ENCODE data around the gene NRP1.

The NRP1 gene

GRCh38 chr10:33365871-33366411 is 31.5 kb upstream of the NRP1 start:
- Histone ChIP-seq H2AK5ac (ENCODE audit: low read length) (no peak overlapping the region), H4K8ac (ENCODE audit: low read depth, low read length) (no peak overlapping the region), H2BK5ac (ENCODE audit: low read depth, low read length, poor library complexity) (no peak overlapping the region), H3K79me1 (ENCODE audit: low read length) (no peaks in the 10 kb centered on the region), H3K79me2 (ENCODE audit: control insufficient read depth, insufficient read depth, low read length, poor library complexity) (no peaks in the 10 kb centered on the region), H3K36me3 (ENCODE audit: control insufficient read depth in 1 of 2, insufficient read depth in 2 of 2, low read length in 2 of 2) (no peaks in the 10 kb centered on the region), H3K14ac (ENCODE audit: low read length) (no peak overlapping the region), H3K18ac (ENCODE audit: low read length) (no peak overlapping the region), H3K4me3 (ENCODE audit: low read depth, low read length) (no peak overlapping the region), H4K91ac (ENCODE audit: low read depth, low read length) (no peak overlapping the region), H4K12ac (ENCODE audit: low read depth, low read length) (no peak overlapping the region), H3K4me2 (ENCODE audit: low read length) (no peak overlapping the region), H3K23ac (ENCODE audit: low read length) (no peak overlapping the region), H3K4ac (ENCODE audit: low read depth, low read length) (no peak overlapping the region), H2BK120ac (ENCODE audit: insufficient read depth, low read length, poor library complexity) (no peak overlapping the region), H3K9ac (ENCODE audit: low read length) (no peak overlapping the region), H3K9me3 (ENCODE audit: insufficient read depth, low read depth, low read length) (peaks cover 2% of the 10 kb centered on the region), H3K4me1 (ENCODE audit: control insufficient read depth in 1 of 2, insufficient read depth in 2 of 2, low read length in 2 of 2) (no peaks in the 10 kb centered on the region), H2AFZ (ENCODE audit: insufficient read depth, low read length, poor library complexity) (no peak overlapping the region), H2BK12ac (ENCODE audit: low read length) (no peak overlapping the region), H3K27ac (ENCODE audit: low read depth, low read length) (no peak overlapping the region), H3K27me3 (ENCODE audit: insufficient read depth, low read length) (no peaks in the 10 kb centered on the region)
- peak in 1 of 2 donors; percentile 34 for DNase-seq

GRCh38 chr10:33365301-33365700 is 30.8 kb upstream of the NRP1 start:
- Histone ChIP-seq H3K9me3 (ENCODE audit: insufficient read depth, low read depth, low read length) (peaks cover 2% of the 10 kb centered on the region), H3K4me1 (ENCODE audit: control insufficient read depth in 1 of 2, insufficient read depth in 2 of 2, low read length in 2 of 2) (no peaks in the 10 kb centered on the region), H3K79me2 (ENCODE audit: control insufficient read depth, insufficient read depth, low read length, poor library complexity) (no peaks in the 10 kb centered on the region), H3K36me3 (ENCODE audit: control insufficient read depth in 1 of 2, insufficient read depth in 2 of 2, low read length in 2 of 2) (no peaks in the 10 kb centered on the region), H3K27me3 (ENCODE audit: insufficient read depth, low read length) (no peaks in the 10 kb centered on the region), H3K14ac (ENCODE audit: low read length) (no peak overlapping the region), H2BK12ac (ENCODE audit: low read length) (no peak overlapping the region), H2BK5ac (ENCODE audit: low read depth, low read length, poor library complexity) (no peak overlapping the region), H3K27ac (ENCODE audit: low read depth, low read length) (no peak overlapping the region), H2AK5ac (ENCODE audit: low read length) (no peak overlapping the region), H3K18ac (ENCODE audit: low read length) (no peak overlapping the region), H4K12ac (ENCODE audit: low read depth, low read length) (no peak overlapping the region), H3K79me1 (ENCODE audit: low read length) (no peaks in the 10 kb centered on the region), H3K9ac (ENCODE audit: low read length) (no peak overlapping the region), H3K4me3 (ENCODE audit: low read depth, low read length) (no peak overlapping the region), H4K8ac (ENCODE audit: low read depth, low read length) (no peak overlapping the region), H2AFZ (ENCODE audit: insufficient read depth, low read length, poor library complexity) (no peak overlapping the region), H3K23ac (ENCODE audit: low read length) (no peak overlapping the region), H4K91ac (ENCODE audit: low read depth, low read length) (no peak overlapping the region), H3K4ac (ENCODE audit: low read depth, low read length) (no peak overlapping the region), H2BK120ac (ENCODE audit: insufficient read depth, low read length, poor library complexity) (no peak overlapping the region), H3K4me2 (ENCODE audit: low read length) (no peak overlapping the region)
- no CpG with 5 or more reads among the region's 1 CpG for WGBS (ENCODE audit: extremely low coverage, insufficient coverage, insufficient read length)
- DNase-seq: no peak

GRCh38 chr10:33363106-33363505 is 28.6 kb upstream of the NRP1 start:
- no peak overlapping the region for H3K23ac ChIP-seq (ENCODE audit: low read length)
- H3K79me2 ChIP-seq (ENCODE audit: control insufficient read depth, insufficient read depth, low read length, poor library complexity): no peaks in the 10 kb centered on the region

DNA sequence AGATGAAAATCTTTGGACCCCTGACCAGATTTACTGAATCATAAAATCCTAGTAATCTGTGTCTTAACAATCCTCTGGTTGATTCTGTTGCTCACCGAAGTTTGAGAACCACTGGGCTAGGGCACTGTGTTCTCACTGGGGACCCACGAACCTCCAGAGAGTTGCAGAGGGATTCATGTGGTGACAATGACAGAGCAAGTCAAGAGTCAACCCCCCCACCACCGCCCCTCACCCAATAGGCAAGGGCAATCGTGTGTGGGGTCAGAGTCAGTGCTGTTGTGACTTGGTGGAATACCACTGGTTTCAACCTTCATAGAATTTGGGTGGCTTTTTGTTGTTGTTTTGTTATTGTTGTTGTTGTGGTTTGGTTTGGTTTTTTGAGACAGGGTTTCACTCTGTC is 23.5 kb upstream of the NRP1 start:
- H4K8ac ChIP-seq (ENCODE audit: low read depth, low read length): no peak overlapping the region
- H2AK5ac ChIP-seq (ENCODE audit: low read length): no peak overlapping the region
- H3K4me3 ChIP-seq (ENCODE audit: low read depth, low read length): no peak overlapping the region
- H2BK120ac ChIP-seq (ENCODE audit: insufficient read depth, low read length, poor library complexity): no peak overlapping the region
- no peak overlapping the region for H2BK5ac ChIP-seq (ENCODE audit: low read depth, low read length, poor library complexity)
- no CpG with 5 or more reads among the region's 4 CpGs for WGBS (ENCODE audit: extremely low coverage, insufficient coverage, insufficient read length)
- H3K36me3 ChIP-seq (ENCODE audit: control insufficient read depth in 1 of 2, insufficient read depth in 2 of 2, low read length in 2 of 2): no peaks in the 10 kb centered on the region
- no peak overlapping the region for H3K18ac ChIP-seq (ENCODE audit: low read length)
- H3K23ac ChIP-seq (ENCODE audit: low read length): no peak overlapping the region
- H4K12ac ChIP-seq (ENCODE audit: low read depth, low read length): no peak overlapping the region
- H3K14ac ChIP-seq (ENCODE audit: low read length): no peak overlapping the region
- H3K9me3 ChIP-seq (ENCODE audit: insufficient read depth, low read depth, low read length): no peaks in the 10 kb centered on the region
- no peak overlapping the region for H2BK12ac ChIP-seq (ENCODE audit: low read length)
- DNase-seq: no peak
- no peaks in the 10 kb centered on the region for H3K4me1 ChIP-seq (ENCODE audit: control insufficient read depth in 1 of 2, insufficient read depth in 2 of 2, low read length in 2 of 2)
- H4K91ac ChIP-seq (ENCODE audit: low read depth, low read length): no peak overlapping the region
- no peak overlapping the region for H2AFZ ChIP-seq (ENCODE audit: insufficient read depth, low read length, poor library complexity)
- no peak overlapping the region for H3K27ac ChIP-seq (ENCODE audit: low read depth, low read length)
- H3K79me1 ChIP-seq (ENCODE audit: low read length): no peaks in the 10 kb centered on the region
- H3K9ac ChIP-seq (ENCODE audit: low read length): no peak overlapping the region
- no peak overlapping the region for H3K4me2 ChIP-seq (ENCODE audit: low read length)
- no peaks in the 10 kb centered on the region for H3K27me3 ChIP-seq (ENCODE audit: insufficient read depth, low read length)
- no peaks in the 10 kb centered on the region for H3K79me2 ChIP-seq (ENCODE audit: control insufficient read depth, insufficient read depth, low read length, poor library complexity)
- H3K4ac ChIP-seq (ENCODE audit: low read depth, low read length): no peak overlapping the region

More at GRCh38 chr10:33363106-33363505, 28.6 kb upstream of the NRP1 start:
- peak in 1 of 2 donors; percentile 35 for DNase-seq
- no peak overlapping the region for H3K4me3 ChIP-seq (ENCODE audit: low read depth, low read length)
- no peak overlapping the region for H2AFZ ChIP-seq (ENCODE audit: insufficient read depth, low read length, poor library complexity)
- H4K91ac ChIP-seq (ENCODE audit: low read depth, low read length): no peak overlapping the region
- H3K4ac ChIP-seq (ENCODE audit: low read depth, low read length): no peak overlapping the region
- H3K27ac ChIP-seq (ENCODE audit: low read depth, low read length): no peak overlapping the region
- H3K79me1 ChIP-seq (ENCODE audit: low read length): no peaks in the 10 kb centered on the region
- no peak overlapping the region for H4K8ac ChIP-seq (ENCODE audit: low read depth, low read length)
- no peak overlapping the region for H4K12ac ChIP-seq (ENCODE audit: low read depth, low read length)
- no peak overlapping the region for H3K9ac ChIP-seq (ENCODE audit: low read length)
- no peak overlapping the region for H2AK5ac ChIP-seq (ENCODE audit: low read length)
- no peak overlapping the region for H2BK5ac ChIP-seq (ENCODE audit: low read depth, low read length, poor library complexity)
- no peak overlapping the region for H3K4me2 ChIP-seq (ENCODE audit: low read length)
- H3K27me3 ChIP-seq (ENCODE audit: insufficient read depth, low read length): no peaks in the 10 kb centered on the region
- H3K18ac ChIP-seq (ENCODE audit: low read length): no peak overlapping the region
- H3K4me1 ChIP-seq (ENCODE audit: control insufficient read depth in 1 of 2, insufficient read depth in 2 of 2, low read length in 2 of 2): no peaks in the 10 kb centered on the region
- no peak overlapping the region for H2BK12ac ChIP-seq (ENCODE audit: low read length)
- H2BK120ac ChIP-seq (ENCODE audit: insufficient read depth, low read length, poor library complexity): no peak overlapping the region
- H3K14ac ChIP-seq (ENCODE audit: low read length): no peak overlapping the region
- peaks cover 2% of the 10 kb centered on the region for H3K9me3 ChIP-seq (ENCODE audit: insufficient read depth, low read depth, low read length)
- H3K36me3 ChIP-seq (ENCODE audit: control insufficient read depth in 1 of 2, insufficient read depth in 2 of 2, low read length in 2 of 2): no peaks in the 10 kb centered on the region
